HepG2 (cell line): ENCODE results near the gene SNPH. TPM values are rescaled to one million over a fixed set of nuclear protein-coding genes. Genes with fewer than 3 reads are reported as not detected.

Experiments
- ATAC-seq: fragments of 200-7000 bp; cut with Tn5 transposase; 3 replicates; pipeline ENCODE4 v1.9.1; 2020; ENCODE audit warnings: mild to moderate bottlenecking, moderate library complexity
- BruUV-seq: library from RNA; stranded (reverse); fragments of 400-500 nt; replicated peaks from 2 replicates; lab custom pipeline; 2021; lab: Mats Ljungman, UMichigan
- CTCF ChIA-PET: fragments of 300-600 bp; formaldehyde crosslinking; extraction: SDS; loops from one replicate; lab custom pipeline; 2021; ENCODE audit warnings: low total read pairs, inconsistent platforms, low intra/inter-chr PET ratio; lab: Yijun Ruan, JAX
- POLR2A ChIA-PET: fragments of 350-600 bp; sonication (Branson Sonifier 250); formaldehyde crosslinking; loops from one replicate; lab custom pipeline; 2020; ENCODE audit warnings: antibody characterized with exemption, inconsistent platforms; lab: Yijun Ruan, JAX
- DNase-seq: peaks from one replicate; pipeline ENCODE4 v3.0.0-alpha.2; 2015; ENCODE audit warnings: low spot score
- FAIRE-seq: peaks from 3 replicates; lab custom pipeline; 2011; peaks lifted over from hg19 to GRCh38; lab: Jason Lieb, UNC
- H2AFZ ChIP-seq: one replicate; pipeline ENCODE4 v1.6.1; 2011; ENCODE audit warnings: low read length, inconsistent platforms
- H3K27ac ChIP-seq: fragments of 300-600 bp; 3 replicates; pipeline ENCODE4 v1.8.0; 2011; ENCODE audit warnings: mixed run types, mild to moderate bottlenecking, mixed read lengths, low read length, inconsistent platforms; ENCODE audit not compliant: insufficient read depth; ENCODE audit errors: extremely low read length
- H3K27me3 ChIP-seq, 2 experiments: fragments of 200-600 bp in 1 of 2; 2 replicates in 1 of 2; 3 replicates in 1 of 2; pipeline versions ENCODE4 v1.6.0 to v1.8.0; 2011; ENCODE audit warnings: low read length in 2 of 2, mild to moderate bottlenecking in 2 of 2, moderate library complexity in 2 of 2, inconsistent platforms in 1 of 2; ENCODE audit not compliant: insufficient read depth in 2 of 2, control insufficient read depth in 1 of 2
- H3K36me3 ChIP-seq, 2 experiments: fragments of 200-600 bp in 1 of 2; replicated peaks in 1 of 2; 2 replicates in 1 of 2; 3 replicates in 1 of 2; pipeline versions ENCODE4 v1.5.1 to v1.8.0; 2011; ENCODE audit warnings: low read length in 2 of 2, inconsistent platforms in 1 of 2; ENCODE audit not compliant: insufficient read depth in 2 of 2, control insufficient read depth in 1 of 2
- H3K4me1 ChIP-seq: 2 replicates; pipeline ENCODE4 v1.5.1; 2012; ENCODE audit warnings: low read length, inconsistent platforms; ENCODE audit not compliant: insufficient read depth
- H3K4me2 ChIP-seq: 2 replicates; pipeline ENCODE4 v1.6.0; 2011; ENCODE audit warnings: low read depth, low read length, inconsistent platforms
- H3K4me3 ChIP-seq, 3 experiments: fragments of 200-600 bp in 1 of 3; sonication (generic), shearing (Covaris generic) in 1 of 3; replicated peaks in 1 of 3; 2 replicates each; pipeline ENCODE4 v1.5.1; 2011 to 2016; ENCODE audit warnings: low read length in 3 of 3, inconsistent platforms in 2 of 3, low read depth in 2 of 3, mild to moderate bottlenecking in 2 of 3, control low read depth in 1 of 3, mixed read lengths in 1 of 3; ENCODE audit not compliant: insufficient read depth in 1 of 3
- H3K79me2 ChIP-seq: one replicate; pipeline ENCODE4 v1.6.1; 2011; ENCODE audit warnings: low read length, inconsistent platforms; ENCODE audit not compliant: insufficient read depth
- H3K9ac ChIP-seq: 2 replicates; pipeline ENCODE4 v1.6.0; 2011; ENCODE audit warnings: mild to moderate bottlenecking, low read depth, low read length, inconsistent platforms; ENCODE audit not compliant: insufficient read depth
- H3K9me3 ChIP-seq: 2 replicates; pipeline ENCODE4 v1.5.1; 2012; ENCODE audit warnings: mild to moderate bottlenecking, low read length
- H4K20me1 ChIP-seq: 2 replicates; pipeline ENCODE4 v1.6.0; 2011; ENCODE audit warnings: inconsistent platforms, mild to moderate bottlenecking, low read length, moderate library complexity; ENCODE audit not compliant: insufficient read depth
- ETV6 ChIP-seq: sonication (generic); formaldehyde crosslinking; conservative IDR thresholded peaks from 2 replicates; pipeline ENCODE4 v1.4.0; 2020; ENCODE audit warnings: missing genetic modification reagents
- FOXA1 ChIP-seq, 2 experiments: fragments of 450-650 bp in 1 of 2; sonication (generic) in 1 of 2; formaldehyde crosslinking in 1 of 2; IDR thresholded peaks; 2 replicates each; pipeline versions ENCODE4 v1.4.0 to v1.6.1; 2016 to 2020; ENCODE audit warnings: missing genetic modification reagents in 1 of 2
- KDM2A ChIP-seq: sonication (generic); formaldehyde crosslinking; IDR thresholded peaks from 2 replicates; pipeline ENCODE4 v1.4.0; 2020; ENCODE audit warnings: low read depth, missing genetic modification reagents, borderline replicate concordance
- NFKB2 ChIP-seq: sonication (generic); formaldehyde crosslinking; IDR thresholded peaks from 2 replicates; pipeline ENCODE4 v1.4.0; 2020; ENCODE audit warnings: missing genetic modification reagents, borderline replicate concordance
- NFKBIZ ChIP-seq: IDR thresholded peaks from 2 replicates; pipeline ENCODE4 v1.6.1; 2018; ENCODE audit warnings: missing genetic modification reagents, missing compliant biosample characterization
- NRL ChIP-seq: sonication (generic); formaldehyde crosslinking; IDR thresholded peaks from 2 replicates; pipeline ENCODE4 v1.5.0; 2020; ENCODE audit warnings: missing genetic modification reagents, mild to moderate bottlenecking, moderate library complexity, borderline replicate concordance
- RFXAP ChIP-seq: sonication (generic); formaldehyde crosslinking; IDR thresholded peaks from 2 replicates; pipeline ENCODE4 v1.4.0; 2020; ENCODE audit warnings: missing genetic modification reagents, borderline replicate concordance
- SP5 ChIP-seq: IDR thresholded peaks from 2 replicates; pipeline ENCODE4 v1.6.1; 2016; ENCODE audit warnings: low read depth, borderline replicate concordance
- TCF7L2 ChIP-seq: IDR thresholded peaks from 2 replicates; pipeline ENCODE4 v1.6.1; 2011; ENCODE audit warnings: mild to moderate bottlenecking, low read depth, low read length, moderate library complexity
- WGBS: methylation state at CpG from one replicate; pipeline ENCODE4 v1.1.6; 2017; ENCODE audit warnings: low lambda C conversion rate; 5-methylcytosine and 5-hydroxymethylcytosine counted together
- in situ Hi-C: cut with HindIII; loops from 2 replicates; pipeline ENCODE4 v1.10.0; 2017; ENCODE audit warnings: low pct_unique_long_range_greater_than_20kb; ENCODE audit not compliant: extremely low pct_ligation_motif_present
- intact Hi-C: fragments of 100-400 bp; cut with micrococcal nuclease; formaldehyde crosslinking; loops from one replicate; pipeline ENCODE4 v1.10.0; 2022; ENCODE audit not compliant: unreplicated experiment
- polyA plus RNA-seq, 8 experiments: library from polyadenylated mRNA; depleted of rRNA in 3 of 8; stranded (reverse) in 7 of 8; unstranded in 1 of 8; fragments of >200 nt; fragmentation: Illumina TruSeq in 4 of 8; extraction: Trizol in 4 of 8; gene quantifications; 2 replicates each; pipeline versions ENCODE4 v1.2.1 to v1.2.3, GENCODE V29; 2011 to 2016; ENCODE audit warnings: low read depth in 4 of 8, missing spikeins in 1 of 8, mixed read lengths in 1 of 8; ENCODE audit not compliant: insufficient read depth in 1 of 8
- total RNA-seq, 5 experiments: library from RNA; depleted of rRNA; stranded (reverse); fragments of >200 nt; fragmentation: Illumina TruSeq; extraction: Trizol; gene quantifications; 2 replicates each; pipeline ENCODE4 v1.2.3, GENCODE V29; 2016; ENCODE audit warnings: low read depth in 1 of 5
- TF ChIP-seq, protein P1 (sequence below): sonication (generic); formaldehyde crosslinking; IDR thresholded peaks from 2 replicates; pipeline ENCODE4 v1.4.0; 2020; ENCODE audit warnings: missing genetic modification reagents
- TF ChIP-seq, protein P2 (sequence below): sonication (generic); formaldehyde crosslinking; IDR thresholded peaks from 2 replicates; pipeline ENCODE4 v1.4.0; 2020; ENCODE audit warnings: missing genetic modification reagents, borderline replicate concordance
- TF ChIP-seq, protein P3 (sequence below): sonication (generic); formaldehyde crosslinking; IDR thresholded peaks from 2 replicates; pipeline ENCODE4 v1.4.0; 2020; ENCODE audit warnings: missing genetic modification reagents

Gene SNPH
- total and polyA plus RNA-seq, 2 of the 13 experiments (the other 11 are each of a cell fraction or from before 2014, with no cell fraction given): 0.09 TPM; not detected in 1

DNA sequence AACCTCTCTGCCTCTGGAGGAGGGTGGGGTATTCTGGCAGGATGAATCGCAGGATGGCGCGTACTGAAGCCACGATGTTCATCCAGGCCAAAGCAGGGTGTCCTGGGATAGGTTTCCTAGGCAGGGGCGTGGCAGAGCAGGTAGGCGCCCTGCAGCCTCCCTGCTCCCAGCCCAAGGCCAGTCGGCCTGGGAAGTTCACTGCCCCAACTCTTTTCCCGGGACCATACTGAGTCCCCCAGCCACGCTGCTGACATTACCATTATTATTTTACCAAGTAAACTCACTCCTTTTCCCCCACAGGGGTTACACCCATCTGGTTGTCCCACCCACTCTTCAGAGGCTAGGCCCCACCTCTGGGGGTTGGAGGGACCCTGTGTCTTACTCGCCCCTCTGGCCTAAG, 41.1 kb downstream of the SNPH start:
- Histone ChIP-seq H3K79me2 (no peaks in the 10 kb centered on the region), H3K4me3 (no peak overlapping the region), H3K27me3 (peaks cover 10 to 40% of the 10 kb centered on the region in 2 experiments; a peak in 4 of 5 replicates), H2AFZ (no peak overlapping the region), H3K4me2 (no peak overlapping the region), H3K9ac (no peak overlapping the region), H4K20me1 (no peaks in the 10 kb centered on the region), H3K9me3 (no peaks in the 10 kb centered on the region), H3K36me3 (no peaks in the 10 kb centered on the region), H3K4me1 (no peaks in the 10 kb centered on the region), H3K27ac (no peak overlapping the region)
- ChIA-PET CTCF (no interaction called here), POLR2A (no interaction called here)
- FAIRE-seq: no peak
- TF ChIP-seq NRL (CRISPR knock-in tag) (no peak), KDM2A (CRISPR knock-in tag) (no peak), FOXA1 (IDR thresholded peaks at IDR 0.05) (no peak), FOXA1 (CRISPR knock-in tag; IDR thresholded peaks at IDR 0.05) (no peak), SP5 (CRISPR knock-in tag) (no peak), NFKB2 (CRISPR knock-in tag) (no peak), RFXAP (CRISPR knock-in tag) (no peak), NFKBIZ (CRISPR knock-in tag) (no peak), TCF7L2 (no peak), ETV6 (CRISPR knock-in tag) (no peak)
- TF ChIP-seq, protein P1, sequence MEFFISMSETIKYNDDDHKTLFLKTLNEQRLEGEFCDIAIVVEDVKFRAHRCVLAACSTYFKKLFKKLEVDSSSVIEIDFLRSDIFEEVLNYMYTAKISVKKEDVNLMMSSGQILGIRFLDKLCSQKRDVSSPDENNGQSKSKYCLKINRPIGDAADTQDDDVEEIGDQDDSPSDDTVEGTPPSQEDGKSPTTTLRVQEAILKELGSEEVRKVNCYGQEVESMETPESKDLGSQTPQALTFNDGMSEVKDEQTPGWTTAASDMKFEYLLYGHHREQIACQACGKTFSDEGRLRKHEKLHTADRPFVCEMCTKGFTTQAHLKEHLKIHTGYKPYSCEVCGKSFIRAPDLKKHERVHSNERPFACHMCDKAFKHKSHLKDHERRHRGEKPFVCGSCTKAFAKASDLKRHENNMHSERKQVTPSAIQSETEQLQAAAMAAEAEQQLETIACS (CRISPR knock-in tag): no peak
- TF ChIP-seq, protein P2, sequence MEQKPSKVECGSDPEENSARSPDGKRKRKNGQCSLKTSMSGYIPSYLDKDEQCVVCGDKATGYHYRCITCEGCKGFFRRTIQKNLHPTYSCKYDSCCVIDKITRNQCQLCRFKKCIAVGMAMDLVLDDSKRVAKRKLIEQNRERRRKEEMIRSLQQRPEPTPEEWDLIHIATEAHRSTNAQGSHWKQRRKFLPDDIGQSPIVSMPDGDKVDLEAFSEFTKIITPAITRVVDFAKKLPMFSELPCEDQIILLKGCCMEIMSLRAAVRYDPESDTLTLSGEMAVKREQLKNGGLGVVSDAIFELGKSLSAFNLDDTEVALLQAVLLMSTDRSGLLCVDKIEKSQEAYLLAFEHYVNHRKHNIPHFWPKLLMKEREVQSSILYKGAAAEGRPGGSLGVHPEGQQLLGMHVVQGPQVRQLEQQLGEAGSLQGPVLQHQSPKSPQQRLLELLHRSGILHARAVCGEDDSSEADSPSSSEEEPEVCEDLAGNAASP (CRISPR knock-in tag): no peak
- TF ChIP-seq, protein P3, sequence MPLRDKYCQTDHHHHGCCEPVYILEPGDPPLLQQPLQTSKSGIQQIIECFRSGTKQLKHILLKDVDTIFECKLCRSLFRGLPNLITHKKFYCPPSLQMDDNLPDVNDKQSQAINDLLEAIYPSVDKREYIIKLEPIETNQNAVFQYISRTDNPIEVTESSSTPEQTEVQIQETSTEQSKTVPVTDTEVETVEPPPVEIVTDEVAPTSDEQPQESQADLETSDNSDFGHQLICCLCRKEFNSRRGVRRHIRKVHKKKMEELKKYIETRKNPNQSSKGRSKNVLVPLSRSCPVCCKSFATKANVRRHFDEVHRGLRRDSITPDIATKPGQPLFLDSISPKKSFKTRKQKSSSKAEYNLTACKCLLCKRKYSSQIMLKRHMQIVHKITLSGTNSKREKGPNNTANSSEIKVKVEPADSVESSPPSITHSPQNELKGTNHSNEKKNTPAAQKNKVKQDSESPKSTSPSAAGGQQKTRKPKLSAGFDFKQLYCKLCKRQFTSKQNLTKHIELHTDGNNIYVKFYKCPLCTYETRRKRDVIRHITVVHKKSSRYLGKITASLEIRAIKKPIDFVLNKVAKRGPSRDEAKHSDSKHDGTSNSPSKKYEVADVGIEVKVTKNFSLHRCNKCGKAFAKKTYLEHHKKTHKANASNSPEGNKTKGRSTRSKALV (CRISPR knock-in tag): no peak
- intact Hi-C loops: no loop called here
- ATAC-seq: no peak
- 42% methylated on average over 10 of the region's 10 CpGs for WGBS
- in situ Hi-C loops: no loop called here
- BruUV-seq: no TSS peak
- DNase-seq: no peak
